Limb (tissue), 2 donors: ENCODE measurements around the gene ARHGAP24.
A peak's percentile ranks its signal among the peaks of the same experiment; 100 is the strongest.

Experiments used
- DNase-seq, 2 donors: peaks; one replicate each; pipeline ENCODE4 v3.0.0-alpha.2; 2016; ENCODE audit errors: extremely low spot score in 2 of 2

Gene ARHGAP24

GRCh38 chr4:85738721-85739120 is 263.8 kb downstream of the ARHGAP24 start:
- DNase-seq = no peak

GRCh38 chr4:85740431-85740861 is 265.5 kb downstream of the ARHGAP24 start:
- no peak for DNase-seq

GRCh38 chr4:85741381-85741780 is 266.4 kb downstream of the ARHGAP24 start:
- DNase-seq = no peak

GRCh38 chr4:85741921-85742591 is 267.1 kb downstream of the ARHGAP24 start:
- peak in 1 of 2 donors; percentile 37 for DNase-seq

GRCh38 chr4:85744950-85745349 is 270.0 kb downstream of the ARHGAP24 start:
- DNase-seq = no peak

GRCh38 chr4:85745939-85746338 is 271.0 kb downstream of the ARHGAP24 start:
- DNase-seq = no peak

- peak in 1 of 2 donors; percentile 88 for DNase-seq
These were observed 273.0 kb downstream of the ARHGAP24 start for GRCh38 chr4:85747882-85748491.

GRCh38 chr4:85748654-85749053 is 273.7 kb downstream of the ARHGAP24 start:
- no peak for DNase-seq

GRCh38 chr4:85751866-85752265 is 276.9 kb downstream of the ARHGAP24 start:
- no peak for DNase-seq

GRCh38 chr4:85755285-85755684 is 280.3 kb downstream of the ARHGAP24 start:
- no peak for DNase-seq

GRCh38 chr4:85756938-85757337 is 282.0 kb downstream of the ARHGAP24 start:
- no peak for DNase-seq

- DNase-seq = no peak
These were observed 284.4 kb downstream of the ARHGAP24 start for GRCh38 chr4:85759388-85759787.

GRCh38 chr4:85760511-85760910 is 285.6 kb downstream of the ARHGAP24 start:
- DNase-seq = peak in 1 of 2 donors; percentile 51

- DNase-seq = peak in 1 of 2 donors; percentile 72
These were observed 287.0 kb downstream of the ARHGAP24 start for GRCh38 chr4:85761803-85762528.

GRCh38 chr4:85762529-85762871 is 287.6 kb downstream of the ARHGAP24 start:
- DNase-seq = no peak

GRCh38 chr4:85763202-85763601 is 288.3 kb downstream of the ARHGAP24 start:
- DNase-seq = no peak

GRCh38 chr4:85767649-85768048 is 292.7 kb downstream of the ARHGAP24 start:
- DNase-seq = no peak

GRCh38 chr4:85769009-85769408 is 294.1 kb downstream of the ARHGAP24 start:
- no peak for DNase-seq

GRCh38 chr4:85772470-85772869 is 297.5 kb downstream of the ARHGAP24 start:
- DNase-seq = no peak

GRCh38 chr4:85773372-85773771 is 298.4 kb downstream of the ARHGAP24 start:
- no peak for DNase-seq

- no peak for DNase-seq
These were observed 299.1 kb downstream of the ARHGAP24 start for GRCh38 chr4:85774000-85774399.

- no peak for DNase-seq
These were observed 299.5 kb downstream of the ARHGAP24 start for GRCh38 chr4:85774489-85774888.

- DNase-seq = no peak
These were observed 301.1 kb downstream of the ARHGAP24 start for GRCh38 chr4:85776096-85776495.
